Activated naive CD4-positive, alpha-beta T cell (primary cell): ENCODE results near the gene C10orf67.

Experiments used
- DNase-seq, 4 experiments: peaks; one replicate each; lab custom pipeline; 2025; lab: John Stamatoyannopoulos, UW

Gene C10orf67

DNA sequence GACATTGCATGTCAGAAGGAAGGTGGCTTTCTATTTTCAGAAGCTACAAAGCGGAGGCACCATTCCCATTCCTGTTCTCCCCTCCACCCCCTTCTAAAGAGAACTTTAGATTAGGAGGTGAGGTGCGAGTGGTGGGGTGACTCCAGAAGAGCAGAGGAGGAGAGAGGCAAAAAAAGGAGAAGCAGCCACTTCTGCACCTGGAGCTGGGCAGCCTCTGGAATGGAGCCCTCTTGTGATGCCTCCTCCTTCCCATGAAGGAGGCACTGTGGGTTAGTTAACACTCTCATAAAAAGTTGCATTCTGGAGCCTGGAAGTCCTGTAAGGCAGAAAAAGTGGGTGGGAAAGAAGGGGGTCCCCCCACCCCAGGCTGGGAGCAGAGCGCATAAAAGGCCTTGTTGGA, 147.7 kb downstream of the C10orf67 start:
- no peak for DNase-seq

- no peak for DNase-seq
Measured at GRCh38 chr10:23195846-23196600, 148.6 kb downstream of the C10orf67 start.

DNA sequence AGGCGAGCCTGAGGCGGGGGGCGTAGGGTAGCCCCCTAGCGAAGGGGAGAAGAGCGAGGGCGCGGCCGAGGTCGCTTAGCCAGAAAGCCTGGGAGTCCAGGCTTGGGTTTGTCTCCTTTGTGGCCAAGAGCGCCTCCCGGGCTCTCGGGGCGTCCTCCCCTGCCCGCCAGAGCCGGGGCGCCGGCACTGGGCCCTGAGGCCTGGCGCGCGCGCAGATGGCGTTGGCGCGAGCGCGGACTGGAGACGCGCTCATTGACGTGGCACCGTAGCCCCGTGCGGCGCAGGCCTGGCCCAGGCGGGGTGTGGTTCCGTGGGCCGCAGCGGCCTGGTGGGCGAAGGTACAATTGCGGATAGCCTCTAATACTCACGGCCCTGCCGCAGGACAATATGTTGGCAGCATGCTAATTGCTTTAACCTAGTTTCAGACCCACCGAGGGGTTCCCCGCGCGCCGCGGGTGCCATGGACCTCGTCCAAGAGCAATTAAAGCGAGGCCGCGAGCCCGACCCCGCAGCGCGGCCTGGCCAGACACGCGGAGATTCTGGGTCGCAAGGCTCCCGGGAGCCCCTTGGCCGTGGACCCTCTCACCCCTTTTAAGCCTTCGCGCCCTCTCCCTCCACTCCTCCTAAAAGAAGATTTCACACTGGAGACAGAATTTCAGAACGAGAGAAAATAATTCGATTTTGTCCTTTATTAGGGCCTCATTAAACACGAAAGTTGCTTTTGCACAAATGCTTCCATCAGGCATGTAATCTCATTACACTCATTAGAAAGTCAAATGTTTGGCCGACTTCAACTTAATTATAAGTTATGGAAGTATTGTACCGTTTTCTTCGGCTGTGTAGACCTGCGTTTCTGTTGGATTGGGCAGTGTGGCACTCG, 149.4 kb downstream of the C10orf67 start:
- no peak for DNase-seq

- no peak for DNase-seq
Measured at GRCh38 chr10:23194471-23194965, 150.1 kb downstream of the C10orf67 start.

DNA sequence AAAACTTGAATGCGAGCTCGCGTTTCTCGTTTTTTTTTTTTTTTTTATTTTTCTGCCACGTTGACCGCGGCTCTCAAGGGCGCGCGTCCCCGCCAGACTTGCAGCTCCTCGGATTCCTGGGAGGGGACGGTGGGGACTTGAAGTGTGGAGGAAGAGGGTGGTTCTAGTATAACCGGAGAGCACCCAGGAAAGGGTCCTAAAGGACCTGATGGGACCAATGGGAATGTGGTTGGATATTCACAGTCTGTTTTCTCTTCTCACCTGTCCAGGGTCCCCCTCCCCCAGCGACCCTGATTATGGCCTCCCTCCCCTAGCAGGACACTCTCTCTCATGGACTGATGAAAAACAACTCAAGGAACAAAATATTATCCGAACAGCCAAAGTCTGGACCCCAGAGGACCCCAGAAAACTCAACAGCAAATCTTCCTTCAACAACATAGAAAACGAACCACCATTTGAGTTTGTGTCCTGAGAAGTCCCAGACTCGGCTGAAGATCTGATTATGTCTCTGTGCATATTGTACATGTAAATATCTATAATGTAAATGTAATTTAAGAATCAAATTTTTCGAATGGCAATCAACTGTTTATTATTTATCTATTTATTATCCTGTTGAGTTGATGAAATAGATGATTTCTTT, 151.0 kb downstream of the C10orf67 start:
- DNase-seq, result no peak

- DNase-seq, result no peak
Measured at GRCh38 chr10:23192712-23193434, 151.7 kb downstream of the C10orf67 start.

- no peak for DNase-seq
Measured at GRCh38 chr10:23191764-23192711, 152.6 kb downstream of the C10orf67 start, which contains the start of gene PTF1A. Gene PTF1A, plus strand, starts transcription at chr10:23192312. Its CDS starts 219 bp downstream, at chr10:23192531.

DNA sequence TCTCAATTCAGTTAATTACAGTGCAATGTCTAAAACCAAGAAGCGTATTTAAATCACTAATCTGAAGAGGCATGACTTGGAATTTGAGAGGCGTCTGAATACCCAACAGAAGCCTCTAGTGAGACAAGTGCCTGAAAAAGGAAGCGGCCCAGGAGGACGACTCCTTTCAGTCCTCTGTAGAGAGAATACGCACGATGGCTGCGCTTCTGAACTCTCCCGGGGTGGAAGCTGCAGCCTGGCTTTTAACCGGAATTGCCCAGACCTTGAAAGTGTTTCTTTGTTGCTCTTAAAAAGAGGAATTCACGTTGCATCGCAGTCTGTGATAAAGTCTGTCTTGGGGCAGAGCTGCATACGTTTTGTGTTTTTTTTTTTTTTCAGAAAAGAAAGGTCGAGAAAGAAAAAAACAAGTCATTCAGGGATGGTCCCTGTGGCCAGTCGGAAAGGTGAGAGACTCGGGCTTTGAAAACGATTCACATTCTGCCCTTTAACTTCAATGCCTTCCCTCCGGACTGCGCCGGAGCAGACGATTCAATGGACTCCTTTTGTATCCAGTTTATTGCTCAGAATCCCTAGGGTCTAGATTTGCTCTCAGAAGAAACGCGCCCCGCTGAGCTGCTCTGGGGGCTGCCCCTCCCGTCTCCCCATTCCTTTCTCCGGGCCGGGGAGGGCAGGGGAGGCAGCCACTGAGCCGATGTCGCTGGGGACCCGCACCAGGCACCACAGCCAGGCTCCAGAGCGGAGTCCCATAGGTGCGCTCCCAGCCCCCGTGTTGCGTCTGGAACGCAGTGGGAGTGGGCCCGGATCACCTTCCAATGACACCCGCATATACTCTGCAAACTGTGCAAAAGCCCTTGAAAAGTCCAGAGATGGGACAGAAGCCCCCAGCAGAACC, 153.5 kb downstream of the C10orf67 start:
- DNase-seq, result no peak

- DNase-seq, result no peak
Measured at GRCh38 chr10:23189024-23189423, 155.6 kb downstream of the C10orf67 start.

DNA sequence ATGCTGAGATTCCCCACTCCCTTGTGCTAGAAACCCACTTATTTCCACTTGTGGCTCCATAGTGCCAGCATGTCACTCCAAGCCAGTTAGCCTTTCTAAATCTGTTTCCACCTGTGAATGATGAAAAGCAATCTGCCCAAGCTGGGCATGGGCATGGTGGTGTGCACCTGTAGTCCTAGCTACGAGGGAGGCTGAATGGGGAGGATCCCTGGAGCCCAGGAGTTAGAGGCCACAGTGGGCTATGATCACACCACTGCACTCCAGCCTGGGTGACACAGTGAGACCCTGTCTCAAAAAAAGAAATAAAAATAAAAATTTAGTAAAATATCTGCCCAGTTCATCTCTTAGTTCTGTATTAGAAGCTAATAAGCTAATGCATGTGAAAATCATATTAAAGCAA, 157.4 kb downstream of the C10orf67 start:
- no peak for DNase-seq

GRCh38 chr10:23186697-23187096, 157.9 kb downstream of the C10orf67 start:
- no peak for DNase-seq

GRCh38 chr10:23186178-23186577, 158.4 kb downstream of the C10orf67 start:
- no peak for DNase-seq

- DNase-seq, result no peak
Measured at GRCh38 chr10:23174977-23175512, 169.6 kb downstream of the C10orf67 start.

DNA sequence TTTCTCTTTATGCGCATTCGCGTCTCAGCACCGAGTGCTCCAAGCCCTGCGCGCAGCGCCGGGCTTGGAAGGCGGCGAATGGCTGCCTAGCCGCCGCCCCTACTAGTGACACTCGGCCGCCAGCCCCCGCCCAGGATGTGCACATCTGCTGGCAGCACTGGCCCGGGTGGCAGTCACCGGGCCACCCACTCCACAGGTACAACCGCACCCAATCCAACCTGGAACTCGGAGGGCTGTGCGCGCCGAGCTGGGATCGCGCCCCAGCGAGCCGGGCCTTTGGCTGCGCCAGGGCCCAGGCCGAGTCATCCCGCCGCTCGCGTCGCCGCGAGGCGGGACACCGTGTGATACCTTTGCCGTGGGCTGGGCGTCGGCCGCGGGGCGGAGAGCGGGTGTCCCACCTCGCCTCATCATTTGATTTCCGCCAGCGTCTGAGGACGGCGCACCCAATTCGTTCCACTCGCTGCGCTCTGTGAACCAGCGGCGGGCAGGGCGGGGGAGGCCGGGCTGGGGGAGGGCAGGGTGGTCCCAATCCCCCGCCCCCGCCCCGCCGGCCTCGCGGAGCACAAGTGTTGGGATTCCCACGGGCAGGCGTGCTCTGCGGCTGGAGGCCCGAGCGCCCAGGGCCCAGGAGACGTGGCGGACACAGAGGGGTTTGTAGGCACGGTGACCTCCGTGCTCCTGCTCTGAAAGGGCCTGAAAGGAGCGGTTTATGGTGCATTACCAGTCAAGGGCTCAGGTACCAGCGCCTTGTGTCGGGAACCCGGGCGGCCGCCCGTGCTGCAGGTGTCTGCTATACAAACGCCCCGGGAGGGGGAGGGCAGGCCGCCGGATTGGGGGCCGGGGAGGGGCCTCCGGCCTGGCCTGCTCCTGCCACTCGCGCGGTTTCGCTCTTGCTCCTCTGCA, 170.3 kb downstream of the C10orf67 start:
- no peak for DNase-seq

DNA sequence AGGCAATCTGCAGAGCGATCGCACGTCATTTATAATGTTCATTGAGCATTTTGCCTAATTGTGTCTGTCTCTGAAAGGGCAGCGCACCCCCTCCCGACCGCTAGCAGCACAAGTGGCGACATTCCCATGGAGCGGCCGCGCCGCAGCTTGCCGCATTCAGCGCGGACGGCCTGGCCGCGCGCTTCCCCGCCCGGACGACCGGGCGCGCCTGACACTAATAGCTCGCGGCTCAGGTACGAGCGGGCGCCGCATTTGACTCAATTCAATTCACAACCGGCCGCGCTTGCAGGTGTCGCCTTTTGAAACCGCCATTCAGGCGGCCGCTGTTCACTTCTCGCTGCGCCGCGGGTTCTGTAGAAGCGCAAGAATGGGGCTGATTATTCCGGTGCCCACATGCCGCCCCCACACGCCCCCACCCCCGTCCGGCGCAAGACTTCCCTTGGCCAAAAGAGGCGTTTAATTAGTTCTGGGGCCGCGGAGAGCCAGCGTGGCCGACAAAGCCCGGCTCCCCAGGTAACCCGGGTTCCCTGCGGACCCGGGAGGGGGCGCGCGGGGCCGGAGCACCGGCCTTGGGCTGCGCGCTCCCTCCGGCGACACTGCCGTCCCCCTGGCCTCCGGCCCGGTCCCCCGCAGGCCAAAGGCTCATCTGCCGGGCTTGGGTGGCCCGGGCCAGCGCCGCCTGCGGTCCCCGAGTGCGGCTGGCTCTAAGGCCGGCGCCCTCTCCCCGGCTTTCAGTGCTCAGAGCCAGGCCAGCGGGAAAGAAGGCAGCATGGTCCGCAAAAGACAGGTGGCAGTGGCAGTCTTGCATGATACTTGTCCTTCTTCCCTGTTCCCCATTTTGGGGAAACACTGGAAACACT, 171.2 kb downstream of the C10orf67 start:
- DNase-seq, result no peak

DNA sequence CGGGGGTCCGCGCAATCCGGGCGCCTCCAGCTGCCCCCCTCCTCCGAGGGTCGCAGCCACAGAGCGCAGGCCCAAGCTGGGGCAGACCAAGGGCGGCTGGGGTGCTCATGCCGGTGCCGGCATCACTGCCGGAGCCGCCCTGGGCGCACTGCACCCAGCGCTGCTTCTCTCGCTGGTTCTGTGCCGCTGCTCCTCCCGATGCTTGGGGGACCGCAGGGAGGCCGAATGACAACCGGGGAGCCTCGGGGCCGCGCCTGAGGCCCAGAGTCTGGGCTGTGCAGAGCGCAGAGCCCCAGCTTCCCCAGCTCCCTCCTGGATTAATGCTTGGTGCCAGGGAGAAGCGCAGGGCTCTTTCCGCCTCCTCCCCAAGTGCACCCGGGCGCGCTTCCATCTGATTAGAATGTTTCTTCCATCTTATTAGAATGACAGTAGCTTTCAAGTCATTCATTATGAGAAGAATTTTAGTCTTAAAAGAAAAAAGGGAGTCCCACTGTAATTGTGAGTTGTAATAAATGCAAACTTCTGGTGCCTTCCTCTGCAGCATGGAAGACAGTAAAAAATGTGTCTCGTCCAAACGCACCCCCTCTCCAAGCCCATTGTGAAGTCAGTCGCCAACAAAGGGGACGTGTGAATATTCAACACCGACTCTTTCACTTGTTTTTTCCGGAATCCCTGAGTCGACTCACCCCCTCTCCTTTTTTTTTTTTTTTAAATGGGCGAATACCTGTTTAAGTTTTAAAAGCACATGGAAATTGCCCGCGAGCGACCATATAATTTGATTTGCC, 172.0 kb downstream of the C10orf67 start:
- DNase-seq, result no peak
